ENCODE results near the gene SAMD4A.

Gene SAMD4A

DNA sequence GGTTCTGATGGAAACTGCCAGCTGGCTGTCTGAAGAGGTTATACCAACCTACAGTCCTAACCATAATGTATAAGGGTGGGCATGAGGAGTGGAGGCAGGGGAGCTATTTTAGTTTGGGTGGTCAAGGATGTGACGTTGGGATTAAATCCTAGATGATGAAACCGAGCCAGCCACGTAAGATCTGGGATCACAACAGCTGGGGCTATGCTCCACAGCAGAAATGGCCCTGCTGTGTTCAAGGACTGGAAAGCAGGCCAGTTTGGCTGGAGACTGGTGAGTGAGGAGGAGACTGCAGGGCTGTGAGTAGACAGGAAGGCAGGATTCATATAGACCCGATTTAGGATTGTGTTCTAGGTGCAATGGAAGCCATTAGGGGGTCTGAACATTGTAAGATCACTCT is 66.1 kb downstream of the SAMD4A start:
- TF ChIP-seq CTCF (conservative IDR thresholded peaks at IDR 0.05) = no peak
- H3K27ac ChIP-seq = no peak overlapping the region

- H3K27ac ChIP-seq = no peak overlapping the region
- no peak for TF ChIP-seq CTCF (conservative IDR thresholded peaks at IDR 0.05)
Observed at GRCh38 chr14:54637270-54638134, 70.6 kb downstream of the SAMD4A start.

DNA sequence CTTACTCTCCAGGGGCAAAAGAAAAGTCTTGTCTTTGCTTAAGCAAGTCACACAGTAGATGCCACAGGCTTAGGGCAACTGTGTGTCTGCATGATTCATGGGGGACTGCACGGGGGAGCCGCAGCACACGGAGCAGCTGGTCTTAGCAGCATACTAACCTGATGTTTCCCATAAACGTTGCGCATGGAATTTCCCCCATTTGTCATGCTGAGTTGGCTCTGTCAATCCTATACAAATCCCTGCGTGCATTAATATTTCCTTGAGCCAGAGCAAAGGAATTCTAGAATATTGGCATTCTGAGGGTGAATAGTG is 71.2 kb downstream of the SAMD4A start:
- H3K27ac ChIP-seq = no peak overlapping the region
- TF ChIP-seq CTCF (conservative IDR thresholded peaks at IDR 0.05) = no peak

DNA sequence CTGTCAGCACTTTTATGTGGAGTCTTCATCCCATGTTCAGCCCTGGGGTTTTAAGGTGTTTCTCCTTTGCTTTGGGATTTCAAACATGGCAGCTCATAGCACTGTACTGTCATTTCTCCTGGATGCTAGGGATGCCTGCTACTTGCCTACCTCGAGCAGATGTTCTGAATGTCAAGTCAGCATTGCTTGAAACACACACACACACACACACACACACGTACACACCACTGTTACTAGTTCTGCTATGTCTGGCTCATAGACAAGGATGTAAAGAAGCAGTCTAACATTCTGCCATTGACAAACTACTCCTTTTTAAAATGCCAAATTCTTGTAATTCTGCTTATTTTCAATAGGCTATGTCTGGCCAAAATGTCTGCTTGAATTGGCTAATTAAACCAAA is 72.7 kb downstream of the SAMD4A start:
- no peak for TF ChIP-seq CTCF (conservative IDR thresholded peaks at IDR 0.05)
- H3K27ac ChIP-seq = no peak overlapping the region

- H3K27ac ChIP-seq = no peak overlapping the region
- no peak for TF ChIP-seq CTCF (conservative IDR thresholded peaks at IDR 0.05)
Observed at GRCh38 chr14:54640506-54640905, 73.6 kb downstream of the SAMD4A start.

- H3K27ac ChIP-seq = no peak overlapping the region
- no peak for TF ChIP-seq CTCF (conservative IDR thresholded peaks at IDR 0.05)
Observed at GRCh38 chr14:54642121-54642520, 75.2 kb downstream of the SAMD4A start.

- no peak overlapping the region for H3K27ac ChIP-seq
- TF ChIP-seq CTCF (conservative IDR thresholded peaks at IDR 0.05) = no peak; the same call in 1 of the 2 replicates
Observed at GRCh38 chr14:54642801-54643695, 76.1 kb downstream of the SAMD4A start.

All from VCaP (cell line).